Adrenal gland (tissue), 12 donors: ENCODE measurements around the gene MRPL2. TPM values are rescaled to one million over a fixed set of nuclear protein-coding genes. Genes with fewer than 3 reads are reported as not detected.

Experiments
- DNase-seq, 7 donors: peaks; one replicate each; pipeline ENCODE4 v3.0.0-alpha.2; 2019 to 2020
- H3K27ac ChIP-seq, 5 donors: fragments of 200-600 bp; sonication (generic) in 4 of 5; 1 replicate in 3 of 5; 2 replicates in 2 of 5; pipeline versions ENCODE4 v1.5.1 to v1.8.0; 2016 to 2020; ENCODE audit warnings: mild to moderate bottlenecking in 1 of 5
- H3K27me3 ChIP-seq: fragments of 200-600 bp; 2 replicates; pipeline ENCODE4 v1.8.0; 2021
- H3K36me3 ChIP-seq, 2 donors: fragments of 200-600 bp; replicated peaks in 1 of 2; 1 replicate in 1 of 2; 2 replicates in 1 of 2; pipeline versions ENCODE4 v1.5.1 to v1.8.0; 2018 to 2022
- H3K4me1 ChIP-seq, 2 donors: fragments of 200-600 bp; replicated peaks in 1 of 2; 1 replicate in 1 of 2; 2 replicates in 1 of 2; pipeline versions ENCODE4 v1.5.1 to v1.8.0; 2018 to 2021
- H3K4me3 ChIP-seq, 4 donors: fragments of 200-600 bp; sonication (generic) in 3 of 4; one replicate each; pipeline ENCODE4 v1.5.1; 2016 to 2018
- H3K9me3 ChIP-seq, 3 donors: fragments of 200-600 bp; sonication (generic) in 1 of 3; replicated peaks in 1 of 3; 1 replicate in 2 of 3; 2 replicates in 1 of 3; pipeline versions ENCODE4 v1.5.1 to v1.8.0; 2016 to 2021
- POLR2A ChIP-seq, 2 donors: fragments of 450-650 bp; IDR thresholded peaks; one replicate each; pipeline ENCODE4 v1.6.1; 2017; ENCODE audit warnings: antibody characterized with exemption in 2 of 2, mild to moderate bottlenecking in 2 of 2, moderate library complexity in 1 of 2
- WGBS, 4 donors: extraction: QIAGEN DNeasy Blood & Tissue Kit in 2 of 4; methylation state at CpG; one replicate each; pipeline versions ENCODE4 v1.1.5 to v1.1.7; 2013 to 2017; 5-methylcytosine and 5-hydroxymethylcytosine counted together
- intact Hi-C, 2 donors: fragments of 100-400 bp; cut with DNase I; formaldehyde crosslinking; loops; one replicate each; pipeline versions ENCODE4 v1.14.1 to v1.15.0; 2022 to 2023
- polyA plus RNA-seq, 3 donors: library from polyadenylated mRNA; stranded (reverse); fragments of 200-250 nt in 2 of 3; fragments of 350-450 nt in 1 of 3; fragmentation: Illumina TruSeq in 1 of 3; extraction: RNeasy Lipid Tissue Mini Kit (QIAGEN cat#74804) in 1 of 3; gene quantifications; one replicate each; pipeline ENCODE4 v1.2.3, GENCODE V29; 2013 to 2014
- total RNA-seq, 9 donors: library from RNA; depleted of rRNA in 4 of 9; stranded (reverse); fragments of >200 nt in 4 of 9; fragments of 120-200 nt in 1 of 9; fragmentation: NEBNext Ultra II Directional in 1 of 9; extraction: Animal tissue kit (Norgen Biotek cat#: 25700) in 1 of 9; gene quantifications; one replicate each; pipeline versions ENCODE4 v1.1.0 to v1.2.4, GENCODE V29; 2013 to 2023
- TF ChIP-seq, protein P1 (sequence below), 6 experiments: fragments of 450-650 bp in 4 of 6; fragments of 200-600 bp in 2 of 6; sonication (generic) in 1 of 6; IDR thresholded peaks; 1 replicate in 5 of 6; 2 replicates in 1 of 6; pipeline versions ENCODE4 v1.5.1 to v1.8.0; 2016 to 2021; ENCODE audit warnings: antibody characterized with exemption in 6 of 6, mild to moderate bottlenecking in 2 of 6, moderate library complexity in 1 of 6
- donor health status: healthy with polysubstance abuse.
- donor health status: Bipolar disorder and iron deficiency.
- donor health status: DM: yes; HTN: yes; CAD: no.
- donor health status: DM: no; HTN: no; CAD: no.
- donor health status: DM: no; HTN: no; CAD: no.
- donor health status: DM: yes; HTN: yes; CAD: no.

The MRPL2 gene
- total and polyA plus RNA-seq, 12 donors: 16.7 to 143 (median 75.1) TPM

DNA sequence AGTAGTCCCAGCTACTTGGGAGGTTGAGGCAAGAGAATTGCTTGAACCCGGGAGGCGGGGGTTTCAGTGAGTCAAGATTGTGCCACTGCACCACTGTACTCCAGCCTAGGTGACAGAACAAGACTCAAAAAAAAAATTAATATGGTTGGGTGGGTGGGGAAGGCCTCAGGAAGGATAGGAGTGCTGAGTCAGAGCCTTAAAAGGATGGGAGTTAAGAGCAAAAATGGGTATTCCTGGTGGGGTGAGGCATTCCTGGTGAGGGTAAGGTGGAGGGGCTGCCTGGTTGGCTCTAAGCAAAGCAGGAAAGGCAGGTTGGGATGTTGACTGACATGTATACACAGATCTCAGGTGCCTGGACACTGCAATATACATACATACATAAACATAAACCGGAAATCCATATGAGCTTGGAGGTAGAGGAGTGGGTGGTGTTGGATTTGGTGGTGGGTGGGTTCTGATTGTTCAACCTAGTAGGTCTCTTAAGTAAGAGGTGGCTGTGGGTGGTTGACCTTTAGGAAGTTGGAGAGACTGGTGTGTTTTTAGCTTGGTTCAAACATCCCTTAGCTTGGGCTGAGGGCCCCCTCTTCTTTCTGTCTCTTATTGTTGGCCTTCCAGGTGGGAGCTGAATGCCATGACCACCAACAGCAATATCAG, 39.1 kb downstream of the MRPL2 start:
- Histone ChIP-seq H3K27ac (peak overlapping the region in 2 of 5 donors; percentile 84 to 97), H3K4me1 (peaks cover 28 to 51% of the 10 kb centered on the region in 2 donors), H3K27me3 (no peaks in the 10 kb centered on the region), H3K9me3 (no peaks in the 10 kb centered on the region), H3K4me3 (no peak overlapping the region), H3K36me3 (peaks cover 0 to 38% of the 10 kb centered on the region in 2 donors)
- 91 to 99% (median 98%) methylated on average over 3 of the region's 3 CpGs for WGBS, 4 donors
- DNase-seq: no peak
- intact Hi-C loops: no loop called here
- no peak for TF ChIP-seq POLR2A (IDR thresholded peaks at IDR 0.05)
- TF ChIP-seq, protein P1, sequence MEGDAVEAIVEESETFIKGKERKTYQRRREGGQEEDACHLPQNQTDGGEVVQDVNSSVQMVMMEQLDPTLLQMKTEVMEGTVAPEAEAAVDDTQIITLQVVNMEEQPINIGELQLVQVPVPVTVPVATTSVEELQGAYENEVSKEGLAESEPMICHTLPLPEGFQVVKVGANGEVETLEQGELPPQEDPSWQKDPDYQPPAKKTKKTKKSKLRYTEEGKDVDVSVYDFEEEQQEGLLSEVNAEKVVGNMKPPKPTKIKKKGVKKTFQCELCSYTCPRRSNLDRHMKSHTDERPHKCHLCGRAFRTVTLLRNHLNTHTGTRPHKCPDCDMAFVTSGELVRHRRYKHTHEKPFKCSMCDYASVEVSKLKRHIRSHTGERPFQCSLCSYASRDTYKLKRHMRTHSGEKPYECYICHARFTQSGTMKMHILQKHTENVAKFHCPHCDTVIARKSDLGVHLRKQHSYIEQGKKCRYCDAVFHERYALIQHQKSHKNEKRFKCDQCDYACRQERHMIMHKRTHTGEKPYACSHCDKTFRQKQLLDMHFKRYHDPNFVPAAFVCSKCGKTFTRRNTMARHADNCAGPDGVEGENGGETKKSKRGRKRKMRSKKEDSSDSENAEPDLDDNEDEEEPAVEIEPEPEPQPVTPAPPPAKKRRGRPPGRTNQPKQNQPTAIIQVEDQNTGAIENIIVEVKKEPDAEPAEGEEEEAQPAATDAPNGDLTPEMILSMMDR (IDR thresholded peaks at IDR 0.05): no peak

DNA sequence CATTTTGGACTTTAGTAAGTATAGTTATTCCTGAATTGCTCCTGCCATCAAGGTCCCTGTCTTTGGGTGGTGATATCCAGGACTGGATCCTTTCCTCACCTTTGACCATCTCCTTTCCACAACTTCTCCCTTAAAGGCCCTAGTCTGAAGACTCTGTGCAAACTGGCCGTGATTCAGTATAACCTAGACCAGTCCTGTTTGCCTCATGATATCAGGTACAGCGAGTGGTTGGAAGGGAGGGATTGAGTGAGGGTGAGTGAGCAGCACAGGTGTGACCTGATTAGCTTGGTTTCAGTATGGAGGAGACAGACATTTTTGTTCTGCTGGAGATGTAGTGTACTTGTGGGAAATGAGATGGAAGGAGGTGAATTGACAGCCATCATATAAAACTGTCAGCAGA, 40.1 kb downstream of the MRPL2 start:
- Histone ChIP-seq H3K27ac (no peak overlapping the region), H3K4me1 (peaks cover 34 to 56% of the 10 kb centered on the region in 2 donors), H3K9me3 (no peaks in the 10 kb centered on the region), H3K36me3 (peaks cover 0 to 30% of the 10 kb centered on the region in 2 donors), H3K4me3 (no peak overlapping the region), H3K27me3 (no peaks in the 10 kb centered on the region)
- no peak for TF ChIP-seq POLR2A (IDR thresholded peaks at IDR 0.05)
- TF ChIP-seq, protein P1 (IDR thresholded peaks at IDR 0.05): no peak
- DNase-seq: no peak
- WGBS, 4 donors: 88 to 98% (median 94%) methylated on average over 2 of the region's 2 CpGs
- intact Hi-C loops: no loop called here

- no peak for DNase-seq
- Histone ChIP-seq H3K4me3 (no peak overlapping the region), H3K27me3 (no peaks in the 10 kb centered on the region), H3K4me1 (peaks cover 30 to 51% of the 10 kb centered on the region in 2 donors), H3K9me3 (no peaks in the 10 kb centered on the region), H3K27ac (peak overlapping the region in 2 of 5 donors; percentile 42 to 44), H3K36me3 (peaks cover 0 to 34% of the 10 kb centered on the region in 2 donors)
- TF ChIP-seq, protein P1 (IDR thresholded peaks at IDR 0.05): no peak
- no peak for TF ChIP-seq POLR2A (IDR thresholded peaks at IDR 0.05)
- intact Hi-C loops: no loop called here
- WGBS, 4 donors: 60 to 81% (median 79%) methylated on average over 1 to 12 of the region's 12 CpGs
These were observed 42.3 kb downstream of the MRPL2 start for GRCh38 chr6:43016943-43017334.

GRCh38 chr6:43016176-43016942, 42.9 kb downstream of the MRPL2 start:
- intact Hi-C loops: no loop called here
- Histone ChIP-seq H3K4me1 (peaks cover 30 to 53% of the 10 kb centered on the region in 2 donors), H3K36me3 (peaks cover 0 to 40% of the 10 kb centered on the region in 2 donors), H3K27me3 (no peaks in the 10 kb centered on the region), H3K9me3 (no peaks in the 10 kb centered on the region), H3K27ac (peak overlapping the region in 3 of 5 donors; percentile 16 to 44 (median 42)), H3K4me3 (no peak overlapping the region)
- WGBS, 4 donors: 61 to 86% (median 67%) methylated on average over 6 to 7 of the region's 7 CpGs
- TF ChIP-seq, protein P1 (IDR thresholded peaks at IDR 0.05): no peak
- no peak for TF ChIP-seq POLR2A (IDR thresholded peaks at IDR 0.05)
- peak in 1 of 7 donors; percentile 29 for DNase-seq
